HEK293T (cell line): ENCODE data around the gene PLXDC1.

Experiments used
- ARNT ChIP-seq: fragments of 450-650 bp; IDR thresholded peaks from 2 replicates; pipeline ENCODE4 v1.6.1; 2017; ENCODE audit warnings: mild to moderate bottlenecking
- BHLHE40 ChIP-seq: fragments of 450-650 bp; IDR thresholded peaks from 2 replicates; pipeline ENCODE4 v1.6.1; 2016; ENCODE audit warnings: mild to moderate bottlenecking, moderate library complexity, borderline replicate concordance
- ELF4 ChIP-seq: fragments of 450-650 bp; IDR thresholded peaks from 2 replicates; pipeline ENCODE4 v1.6.1; 2017; ENCODE audit warnings: antibody characterized with exemption
- FOXA1 ChIP-seq: fragments of 450-650 bp; IDR thresholded peaks from 2 replicates; pipeline ENCODE4 v1.6.1; 2016; ENCODE audit warnings: mild to moderate bottlenecking
- FOXK2 ChIP-seq: fragments of 450-650 bp; IDR thresholded peaks from 2 replicates; pipeline ENCODE4 v1.6.1; 2016; ENCODE audit warnings: mild to moderate bottlenecking
- FOXM1 ChIP-seq: fragments of 450-650 bp; IDR thresholded peaks from 2 replicates; pipeline ENCODE4 v1.6.1; 2017; ENCODE audit warnings: mild to moderate bottlenecking, borderline replicate concordance
- L3MBTL2 ChIP-seq: fragments of 450-650 bp; conservative IDR thresholded peaks from 2 replicates; pipeline ENCODE4 v1.6.1; 2016; ENCODE audit warnings: mild to moderate bottlenecking
- PKNOX1 ChIP-seq: fragments of 450-650 bp; IDR thresholded peaks from 2 replicates; pipeline ENCODE4 v1.6.1; 2016
- SP1 ChIP-seq: fragments of 450-650 bp; IDR thresholded peaks from 2 replicates; pipeline ENCODE4 v1.6.1; 2017
- SUZ12 ChIP-seq: fragments of 450-650 bp; IDR thresholded peaks from 2 replicates; pipeline ENCODE4 v1.6.1; 2016; ENCODE audit warnings: mild to moderate bottlenecking
- TARDBP ChIP-seq: fragments of 450-650 bp; IDR thresholded peaks from 2 replicates; pipeline ENCODE4 v1.6.1; 2016
- ZNF384 ChIP-seq: fragments of 450-650 bp; IDR thresholded peaks from 2 replicates; pipeline ENCODE4 v1.6.1; 2016

DNA sequence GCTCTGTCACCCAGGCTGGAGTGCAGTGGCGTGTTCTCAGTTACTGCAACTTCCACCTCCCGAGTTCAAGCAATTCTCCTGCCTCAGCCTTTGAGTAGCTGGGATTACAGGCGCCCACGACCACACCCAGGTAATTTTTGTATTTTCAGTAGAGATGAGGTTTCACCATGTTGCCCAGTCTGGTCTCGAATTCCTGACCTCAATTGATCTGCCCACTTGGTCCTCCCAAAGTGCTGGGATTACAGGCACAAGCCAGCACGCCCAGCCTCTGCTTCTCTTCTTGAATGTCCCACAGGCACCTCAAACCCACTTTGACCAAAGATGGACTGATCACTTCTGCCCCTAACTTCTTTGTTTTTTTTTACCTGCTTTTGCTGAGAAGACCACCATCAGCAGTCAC, 19.1 kb upstream of the PLXDC1 start:
- TF ChIP-seq SP1 (no peak), BHLHE40 (no peak), SUZ12 (no peak), ELF4 (no peak), L3MBTL2 (no peak), ARNT (no peak), ZNF384 (no peak), FOXM1 (no peak), FOXK2 (no peak), FOXA1 (no peak), PKNOX1 (no peak), TARDBP (no peak)
